Cardiac muscle cell (in vitro differentiated cells and primary cell): ENCODE results near the gene SH2D6. TPM values are rescaled to one million over a fixed set of nuclear protein-coding genes. Genes with fewer than 3 reads are reported as not detected.
"Not testable (repeated sequence)": the region's sequence is repeated elsewhere in the genome, so short reads cannot be mapped to it uniquely, and the experiment has no call there.

Experiments used
- DNase-seq, 2 donors: peaks; one replicate each; pipeline versions ENCODE4 v3.0.0 to v3.0.0-alpha.2; 2010 to 2017; ENCODE audit warnings: low read depth in 1 of 2, low spot score in 1 of 2
- H3K27ac ChIP-seq: fragments of 200-600 bp; sonication (generic); 2 replicates; pipeline ENCODE4 v1.5.1; 2016
- H3K27me3 ChIP-seq: fragments of 200-600 bp; sonication (generic); 2 replicates; pipeline ENCODE4 v1.6.0; 2016; ENCODE audit warnings: control low read depth
- H3K36me3 ChIP-seq: fragments of 200-600 bp; sonication (generic); 2 replicates; pipeline ENCODE4 v1.5.1; 2016; ENCODE audit warnings: control low read depth
- H3K4me1 ChIP-seq: fragments of 200-600 bp; sonication (generic); 2 replicates; pipeline ENCODE4 v1.8.1; 2017; ENCODE audit warnings: low read depth, mild to moderate bottlenecking, mixed run types
- H3K4me3 ChIP-seq: fragments of 200-600 bp; sonication (generic); 2 replicates; pipeline ENCODE4 v1.5.1; 2016; ENCODE audit warnings: mild to moderate bottlenecking
- H3K9me3 ChIP-seq: fragments of 200-600 bp; sonication (generic); 2 replicates; pipeline ENCODE4 v1.5.1; 2017; ENCODE audit warnings: low read depth, mild to moderate bottlenecking, control low read depth
- polyA plus RNA-seq: library from polyadenylated mRNA; unstranded; fragments of >200 nt; fragmentation: Nextera tagmentation; extraction: Ambion mirVana; gene quantifications from 2 replicates; pipeline ENCODE4 v1.2.1, GENCODE V29; 2016
- total RNA-seq: library from RNA; depleted of rRNA; stranded (reverse); fragments of >200 nt; gene quantifications from 2 replicates; pipeline ENCODE4 v1.2.3, GENCODE V29; 2016
- TF ChIP-seq, protein P1 (sequence below): IDR thresholded peaks from 2 replicates; pipeline ENCODE4 v1.5.1; 2012; ENCODE audit warnings: low read depth, mild to moderate bottlenecking, low read length

The SH2D6 gene
- total and polyA plus RNA-seq, 2 experiments from 2014 or later: not detected

GRCh38 chr2:85438201-85439024 is 19.9 kb downstream of the SH2D6 start:
- Histone ChIP-seq H3K36me3 (no peaks in the 10 kb centered on the region), H3K27ac (peak overlapping the region; percentile 46), H3K4me3 (peak overlapping the region; percentile 16), H3K27me3 (no peaks in the 10 kb centered on the region), H3K4me1 (peaks cover 12% of the 10 kb centered on the region), H3K9me3 (no peaks in the 10 kb centered on the region)
- TF ChIP-seq, protein P1, sequence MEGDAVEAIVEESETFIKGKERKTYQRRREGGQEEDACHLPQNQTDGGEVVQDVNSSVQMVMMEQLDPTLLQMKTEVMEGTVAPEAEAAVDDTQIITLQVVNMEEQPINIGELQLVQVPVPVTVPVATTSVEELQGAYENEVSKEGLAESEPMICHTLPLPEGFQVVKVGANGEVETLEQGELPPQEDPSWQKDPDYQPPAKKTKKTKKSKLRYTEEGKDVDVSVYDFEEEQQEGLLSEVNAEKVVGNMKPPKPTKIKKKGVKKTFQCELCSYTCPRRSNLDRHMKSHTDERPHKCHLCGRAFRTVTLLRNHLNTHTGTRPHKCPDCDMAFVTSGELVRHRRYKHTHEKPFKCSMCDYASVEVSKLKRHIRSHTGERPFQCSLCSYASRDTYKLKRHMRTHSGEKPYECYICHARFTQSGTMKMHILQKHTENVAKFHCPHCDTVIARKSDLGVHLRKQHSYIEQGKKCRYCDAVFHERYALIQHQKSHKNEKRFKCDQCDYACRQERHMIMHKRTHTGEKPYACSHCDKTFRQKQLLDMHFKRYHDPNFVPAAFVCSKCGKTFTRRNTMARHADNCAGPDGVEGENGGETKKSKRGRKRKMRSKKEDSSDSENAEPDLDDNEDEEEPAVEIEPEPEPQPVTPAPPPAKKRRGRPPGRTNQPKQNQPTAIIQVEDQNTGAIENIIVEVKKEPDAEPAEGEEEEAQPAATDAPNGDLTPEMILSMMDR: no peak
- DNase-seq: no peak

DNA sequence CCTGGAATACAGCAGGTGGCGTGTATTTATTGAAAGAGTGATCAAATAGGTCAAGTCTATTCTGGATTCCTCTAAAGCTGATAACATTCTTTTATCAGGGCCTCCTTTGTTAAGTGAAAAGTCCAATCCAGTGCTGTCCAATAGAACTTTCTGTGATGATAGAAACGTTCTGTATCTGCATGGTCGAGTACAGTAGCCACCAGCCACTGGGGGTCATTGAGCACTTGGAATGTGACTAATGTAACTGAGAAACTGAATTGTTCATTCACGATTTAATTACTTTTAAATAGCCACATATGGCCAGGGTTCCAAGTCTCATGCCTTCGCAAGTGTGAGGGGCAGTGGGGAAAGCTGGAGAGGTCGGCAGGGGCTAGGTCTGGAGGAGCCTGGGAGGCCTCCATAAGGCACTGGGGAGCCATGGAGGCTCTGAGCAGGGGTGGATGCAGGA is 20.5 kb downstream of the SH2D6 start:
- Histone ChIP-seq H3K4me3 (no peak overlapping the region), H3K9me3 (no peaks in the 10 kb centered on the region), H3K27ac (no peak overlapping the region), H3K36me3 (no peaks in the 10 kb centered on the region), H3K27me3 (no peaks in the 10 kb centered on the region), H3K4me1 (peaks cover 12% of the 10 kb centered on the region)
- no peak for DNase-seq
- TF ChIP-seq, protein P1: no peak

GRCh38 chr2:85439569-85439968 is 21.1 kb downstream of the SH2D6 start:
- not testable (repeated sequence) for DNase-seq, H3K36me3 ChIP-seq, H3K9me3 ChIP-seq, H3K27ac ChIP-seq, H3K27me3 ChIP-seq, H3K4me3 ChIP-seq
- H3K4me1 ChIP-seq: peaks cover 12% of the 10 kb centered on the region

GRCh38 chr2:85439986-85440385 is 21.5 kb downstream of the SH2D6 start:
- no peak for DNase-seq
- TF ChIP-seq, protein P1: no peak
- Histone ChIP-seq H3K36me3 (no peaks in the 10 kb centered on the region), H3K4me1 (peaks cover 12% of the 10 kb centered on the region), H3K9me3 (no peaks in the 10 kb centered on the region), H3K27me3 (no peaks in the 10 kb centered on the region), H3K4me3 (no peak overlapping the region), H3K27ac (no peak overlapping the region)

DNA sequence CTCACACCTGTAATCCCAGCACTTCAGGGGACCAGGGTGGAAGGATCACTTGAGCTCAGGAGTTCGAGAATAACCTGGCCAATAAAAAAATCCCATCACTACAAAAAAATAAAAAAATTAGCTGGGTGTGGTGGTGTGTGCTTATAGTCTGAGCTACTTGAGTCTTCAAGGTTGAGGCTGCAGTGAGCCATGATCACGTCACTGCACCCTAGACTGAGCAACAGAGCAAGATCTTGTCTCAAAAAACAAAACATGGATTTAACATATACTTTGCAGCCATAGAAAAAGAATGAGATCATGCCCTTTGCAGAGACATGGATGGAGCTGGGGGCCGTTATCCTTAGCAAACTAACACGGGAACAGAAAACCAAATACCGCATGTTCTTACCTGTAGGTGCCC is 22.2 kb downstream of the SH2D6 start:
- H3K9me3 ChIP-seq: no peaks in the 10 kb centered on the region
- H3K27ac ChIP-seq: no peak overlapping the region
- TF ChIP-seq, protein P1: no peak
- no peaks in the 10 kb centered on the region for H3K36me3 ChIP-seq
- H3K4me1 ChIP-seq: peaks cover 12% of the 10 kb centered on the region
- no peaks in the 10 kb centered on the region for H3K27me3 ChIP-seq
- DNase-seq: no peak
- H3K4me3 ChIP-seq: no peak overlapping the region

DNA sequence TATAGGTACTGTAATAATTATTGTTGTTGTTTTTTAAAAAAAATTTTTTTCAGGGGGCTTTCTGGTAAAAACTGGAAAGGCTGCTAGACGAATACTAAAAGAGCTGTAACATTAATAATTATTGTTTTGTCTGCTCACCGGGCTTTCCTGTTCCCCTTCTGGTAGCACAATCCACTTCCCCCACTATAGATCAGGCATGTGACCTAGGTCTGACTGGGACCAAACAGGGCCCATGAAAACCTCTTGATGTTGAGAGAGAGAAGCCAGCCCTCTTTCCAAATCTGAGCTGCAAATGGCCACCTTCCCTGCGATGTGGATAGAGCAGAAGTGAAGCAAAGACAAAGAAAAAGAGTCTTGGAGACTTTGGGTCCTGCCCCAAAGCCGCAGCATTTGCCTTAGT is 23.4 kb downstream of the SH2D6 start:
- Histone ChIP-seq H3K36me3 (no peaks in the 10 kb centered on the region), H3K4me3 (no peak overlapping the region), H3K27me3 (no peaks in the 10 kb centered on the region), H3K9me3 (no peaks in the 10 kb centered on the region), H3K27ac (no peak overlapping the region), H3K4me1 (peaks cover 12% of the 10 kb centered on the region)
- TF ChIP-seq, protein P1: no peak
- DNase-seq: no peak
